OCI-LY7 (cell line): ENCODE data around the gene ECE1. TPM values are rescaled to one million over a fixed set of nuclear protein-coding genes. Genes with fewer than 3 reads are reported as not detected.

Source experiments
- BruUV-seq: library from RNA; stranded (reverse); fragments of 400-500 nt; replicated peaks from 2 replicates; lab custom pipeline; 2021; lab: Mats Ljungman, UMichigan
- CTCF ChIA-PET: fragments of 300-600 bp; sonication (Branson Sonifier 250); formaldehyde crosslinking; loops from one replicate; lab custom pipeline; 2022; ENCODE audit warnings: antibody characterized with exemption; ENCODE audit not compliant: unreplicated experiment; lab: Charles Lee
- POLR2A ChIA-PET: fragments of 300-600 bp; sonication (Branson Sonifier 250); formaldehyde crosslinking; loops from one replicate; lab custom pipeline; 2022; ENCODE audit warnings: antibody characterized with exemption; lab: Charles Lee
- DNase-seq: peaks from one replicate; pipeline ENCODE4 v3.0.0-alpha.2; 2015; ENCODE audit warnings: low spot score
- H2AFZ ChIP-seq: fragments of 200-600 bp; sonication (generic), shearing (Covaris generic); 2 replicates; pipeline ENCODE4 v1.6.1; 2014; ENCODE audit warnings: mild to moderate bottlenecking, antibody characterized with exemption, low read length, moderate library complexity
- H3K27ac ChIP-seq: fragments of 200-600 bp; sonication (generic); 2 replicates; pipeline ENCODE4 v1.5.1; 2014; ENCODE audit warnings: mixed run types, low read depth, mild to moderate bottlenecking, moderate library complexity, low read length, inconsistent platforms; ENCODE audit not compliant: poor library complexity, severe bottlenecking
- H3K36me3 ChIP-seq: fragments of 200-600 bp; sonication (generic); 2 replicates; pipeline ENCODE4 v1.6.1; 2014; ENCODE audit warnings: mild to moderate bottlenecking, antibody characterized with exemption, low read length, moderate library complexity, mixed read lengths; ENCODE audit not compliant: insufficient read depth
- H3K4me1 ChIP-seq: fragments of 200-600 bp; sonication (generic); 2 replicates; pipeline ENCODE4 v1.5.1; 2014; ENCODE audit warnings: mild to moderate bottlenecking, low read length; ENCODE audit not compliant: insufficient read depth, poor library complexity, severe bottlenecking
- H3K4me2 ChIP-seq: fragments of 200-600 bp; sonication (generic); 2 replicates; pipeline ENCODE4 v1.6.1; 2014; ENCODE audit warnings: mild to moderate bottlenecking, low read length
- H3K4me3 ChIP-seq: fragments of 200-600 bp; sonication (generic); 2 replicates; pipeline ENCODE4 v1.5.1; 2014; ENCODE audit warnings: mild to moderate bottlenecking, low read depth, low read length; ENCODE audit not compliant: poor library complexity, severe bottlenecking
- H3K79me2 ChIP-seq: fragments of 200-600 bp; sonication (generic); 2 replicates; pipeline ENCODE4 v1.6.1; 2016; ENCODE audit warnings: low read depth, mild to moderate bottlenecking, low read length, moderate library complexity, mixed read lengths; ENCODE audit not compliant: insufficient read depth
- H3K9me2 ChIP-seq: fragments of 200-600 bp; sonication (generic); 2 replicates; pipeline ENCODE4 v1.6.1; 2016; ENCODE audit warnings: mild to moderate bottlenecking, low read length, mixed read lengths; ENCODE audit not compliant: insufficient read depth
- H3K9me3 ChIP-seq: fragments of 200-600 bp; sonication (generic); 2 replicates; pipeline ENCODE4 v1.6.1; 2014; ENCODE audit warnings: mild to moderate bottlenecking, mixed run types, low read length, mixed read lengths
- H4K20me1 ChIP-seq: fragments of 200-600 bp; sonication (generic); 2 replicates; pipeline ENCODE4 v1.6.1; 2014; ENCODE audit warnings: mild to moderate bottlenecking, antibody characterized with exemption, low read length, moderate library complexity, mixed read lengths; ENCODE audit not compliant: insufficient read depth
- CTCF ChIP-seq: fragments of 200-600 bp; sonication (generic); conservative IDR thresholded peaks from 2 replicates; pipeline ENCODE4 v1.5.1; 2014; ENCODE audit warnings: mild to moderate bottlenecking, antibody characterized with exemption, low read length, moderate library complexity, mixed read lengths
- EZH2phosphoT487 ChIP-seq: fragments of 200-600 bp; sonication (generic); IDR thresholded peaks from 2 replicates; pipeline ENCODE4 v1.6.1; 2018; ENCODE audit warnings: low read depth, borderline replicate concordance, mild to moderate bottlenecking, mixed run types, antibody characterized with exemption, low read length, moderate library complexity, mixed read lengths
- intact Hi-C: fragments of 100-400 bp; cut with micrococcal nuclease; formaldehyde crosslinking; loops from one replicate; pipeline ENCODE4 v1.10.0; 2022; ENCODE audit not compliant: unreplicated experiment
- total RNA-seq, 2 experiments: library from RNA; depleted of rRNA in 1 of 2; stranded (reverse); fragments of >200 nt in 1 of 2; shearing (Covaris generic) in 1 of 2; gene quantifications; 2 replicates each; pipeline ENCODE4 v1.2.3, GENCODE V29; 2014 to 2022

ECE1 gene
- total RNA-seq, 2 experiments from 2014 or later, result 20.0 to 32.8 TPM

- no peak overlapping the region for H3K4me3 ChIP-seq
- intact Hi-C loops, result no loop called here
- H3K4me2 ChIP-seq, result no peak overlapping the region
- no peaks in the 10 kb centered on the region for H3K36me3 ChIP-seq
- ChIA-PET POLR2A (no interaction called here), CTCF (no interaction called here)
- H3K27ac ChIP-seq, result no peak overlapping the region
- no peaks in the 10 kb centered on the region for H3K9me2 ChIP-seq
- H3K4me1 ChIP-seq, result peaks cover 7% of the 10 kb centered on the region
- no peaks in the 10 kb centered on the region; the same call in 1 of the 2 replicates for H4K20me1 ChIP-seq
- no peaks in the 10 kb centered on the region for H3K79me2 ChIP-seq
- no peaks in the 10 kb centered on the region for H3K9me3 ChIP-seq
- no peak for DNase-seq
- no peak overlapping the region for H2AFZ ChIP-seq
- no peak for TF ChIP-seq EZH2phosphoT487
- TF ChIP-seq CTCF, result no peak
- no TSS peak for BruUV-seq
These were observed 16.9 kb upstream of the ECE1 start for GRCh38 chr1:21307210-21307609.

- no peaks in the 10 kb centered on the region; the same call in 1 of the 2 replicates for H4K20me1 ChIP-seq
- peaks cover 7% of the 10 kb centered on the region for H3K4me1 ChIP-seq
- no peak overlapping the region for H3K4me2 ChIP-seq
- ChIA-PET POLR2A (interaction anchor here (0.6 kb wide), 1 partner anchor 10 kb away, joined by 7 read pairs; no protein-coding TSS in a partner anchor), CTCF (no interaction called here)
- no TSS peak for BruUV-seq
- H3K27ac ChIP-seq, result no peak overlapping the region
- no peaks in the 10 kb centered on the region for H3K9me2 ChIP-seq
- H3K36me3 ChIP-seq, result no peaks in the 10 kb centered on the region
- no peaks in the 10 kb centered on the region for H3K9me3 ChIP-seq
- DNase-seq, result no peak
- no peak overlapping the region for H3K4me3 ChIP-seq
- no peak for TF ChIP-seq CTCF
- TF ChIP-seq EZH2phosphoT487, result no peak
- intact Hi-C loops, result no loop called here
- no peaks in the 10 kb centered on the region for H3K79me2 ChIP-seq
- H2AFZ ChIP-seq, result no peak overlapping the region
These were observed 15.6 kb upstream of the ECE1 start for GRCh38 chr1:21305900-21306189.

- no peak overlapping the region for H3K4me3 ChIP-seq
- no peak for TF ChIP-seq CTCF
- TF ChIP-seq EZH2phosphoT487, result no peak
- no peak overlapping the region for H2AFZ ChIP-seq
- no peaks in the 10 kb centered on the region for H3K36me3 ChIP-seq
- ChIA-PET POLR2A (interaction anchor here (0.6 kb wide), 1 partner anchor 10 kb away, joined by 7 read pairs; no protein-coding TSS in a partner anchor), CTCF (no interaction called here)
- peaks cover 7% of the 10 kb centered on the region for H3K4me1 ChIP-seq
- no peaks in the 10 kb centered on the region; the same call in 1 of the 2 replicates for H4K20me1 ChIP-seq
- BruUV-seq, result no TSS peak
- H3K27ac ChIP-seq, result no peak overlapping the region
- no peaks in the 10 kb centered on the region for H3K9me2 ChIP-seq
- intact Hi-C loops, result no loop called here
- H3K79me2 ChIP-seq, result no peaks in the 10 kb centered on the region
- no peaks in the 10 kb centered on the region for H3K9me3 ChIP-seq
- no peak overlapping the region for H3K4me2 ChIP-seq
- no peak for DNase-seq
These were observed 15.1 kb upstream of the ECE1 start for GRCh38 chr1:21305155-21305899.
